NT2/D1 (cell line): ENCODE measurements around the gene ARHGAP42.
"Not testable (repeated sequence)": the region's sequence is repeated elsewhere in the genome, so short reads cannot be mapped to it uniquely, and the experiment has no call there.

Experiments
- SUZ12 ChIP-seq: IDR thresholded peaks from 2 replicates; pipeline ENCODE4 v1.6.1; 2011; ENCODE audit not compliant: insufficient read length, insufficient read depth; ENCODE audit errors: extremely low read depth
- YY1 ChIP-seq: IDR thresholded peaks from 2 replicates; pipeline ENCODE4 v1.6.1; 2011; ENCODE audit not compliant: insufficient read length, insufficient read depth

GRCh38 chr11:100666816-100667215, 20.3 kb upstream of the ARHGAP42 start:
- not testable (repeated sequence) for TF ChIP-seq SUZ12, YY1
